ENCODE measurements around the gene TNFRSF14.
A peak's percentile ranks its signal among the peaks of the same experiment; 100 is the strongest.
"Not testable (repeated sequence)": the region's sequence is repeated elsewhere in the genome, so short reads cannot be mapped to it uniquely, and the experiment has no call there.

The TNFRSF14 gene

GRCh38 chr1:2566101-2567045 lies 10.2 kb downstream of the TNFRSF14 start:
- no peak for DNase-seq (ENCODE audit: low read depth in 2 of 2)

- DNase-seq (ENCODE audit: low read depth in 2 of 2) = no peak
These were observed 11.0 kb downstream of the TNFRSF14 start for GRCh38 chr1:2567083-2567679.

GRCh38 chr1:2568187-2568816 lies 12.1 kb downstream of the TNFRSF14 start:
- DNase-seq (ENCODE audit: low read depth in 2 of 2) = not testable (repeated sequence)

DNA sequence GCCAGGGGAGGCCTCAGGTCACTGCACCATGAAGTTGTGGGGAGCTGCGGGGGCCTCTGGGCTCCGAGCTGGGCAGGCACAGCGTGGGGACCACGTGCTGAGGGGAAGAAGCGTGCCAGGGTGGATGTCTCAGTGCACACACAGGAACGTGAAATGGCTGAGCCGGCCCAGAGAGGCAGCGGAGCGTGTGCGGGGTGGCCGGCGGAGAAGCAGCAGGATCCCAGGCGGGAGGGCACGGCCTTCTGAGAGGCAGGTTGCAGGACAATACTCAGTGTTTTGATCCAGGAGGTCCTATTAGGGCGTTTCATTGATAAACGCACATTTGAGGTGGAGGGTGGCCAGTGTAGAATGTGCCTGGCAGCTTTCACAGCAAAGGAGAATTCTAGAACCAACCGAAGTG lies 12.9 kb downstream of the TNFRSF14 start:
- DNase-seq (ENCODE audit: low read depth in 2 of 2) = no peak

GRCh38 chr1:2569703-2570102 lies 13.5 kb downstream of the TNFRSF14 start:
- not testable (repeated sequence) for DNase-seq (ENCODE audit: low read depth in 2 of 2)

- no peak for DNase-seq (ENCODE audit: low read depth in 2 of 2)
These were observed 14.2 kb downstream of the TNFRSF14 start for GRCh38 chr1:2570332-2570731.

- DNase-seq (ENCODE audit: low read depth in 2 of 2) = no peak
These were observed 15.2 kb downstream of the TNFRSF14 start for GRCh38 chr1:2571348-2571747.

DNA sequence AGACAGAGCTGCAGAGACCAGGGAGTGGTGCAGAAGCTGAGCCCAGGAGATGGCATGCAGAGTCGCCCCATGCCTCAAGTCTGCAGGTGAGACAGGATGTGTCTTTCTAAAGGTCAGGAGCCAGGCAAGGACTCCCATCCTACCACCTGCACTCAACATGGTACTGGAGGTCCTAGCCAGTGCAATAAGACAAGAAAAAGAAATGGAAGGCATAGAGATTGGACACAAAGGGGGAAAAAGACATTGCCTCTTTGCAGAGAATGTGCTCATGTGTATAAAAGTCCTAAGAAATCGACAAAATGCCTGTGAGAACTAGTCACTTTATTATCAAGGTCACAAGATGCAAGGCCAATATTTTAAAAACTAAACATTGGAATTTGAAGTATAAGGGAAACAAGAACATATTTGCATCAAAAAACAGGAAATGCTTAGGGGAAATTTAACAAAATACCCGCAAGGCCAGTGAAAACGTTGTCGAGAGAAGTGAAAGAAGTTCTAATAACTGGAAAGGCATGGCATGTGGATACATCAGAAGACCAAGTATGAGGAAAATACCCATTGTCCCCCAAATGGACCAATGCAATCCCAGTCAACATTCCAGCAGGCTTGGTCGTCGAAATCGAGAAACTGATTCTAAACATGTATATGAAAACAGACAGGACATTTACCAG lies 17.2 kb downstream of the TNFRSF14 start:
- DNase-seq (ENCODE audit: low read depth in 2 of 2) = no peak

GRCh38 chr1:2574350-2574749 lies 18.2 kb downstream of the TNFRSF14 start:
- no peak for DNase-seq (ENCODE audit: low read depth in 2 of 2)

- DNase-seq (ENCODE audit: low read depth in 2 of 2) = no peak
These were observed 19.9 kb downstream of the TNFRSF14 start for GRCh38 chr1:2575801-2576663.

DNA sequence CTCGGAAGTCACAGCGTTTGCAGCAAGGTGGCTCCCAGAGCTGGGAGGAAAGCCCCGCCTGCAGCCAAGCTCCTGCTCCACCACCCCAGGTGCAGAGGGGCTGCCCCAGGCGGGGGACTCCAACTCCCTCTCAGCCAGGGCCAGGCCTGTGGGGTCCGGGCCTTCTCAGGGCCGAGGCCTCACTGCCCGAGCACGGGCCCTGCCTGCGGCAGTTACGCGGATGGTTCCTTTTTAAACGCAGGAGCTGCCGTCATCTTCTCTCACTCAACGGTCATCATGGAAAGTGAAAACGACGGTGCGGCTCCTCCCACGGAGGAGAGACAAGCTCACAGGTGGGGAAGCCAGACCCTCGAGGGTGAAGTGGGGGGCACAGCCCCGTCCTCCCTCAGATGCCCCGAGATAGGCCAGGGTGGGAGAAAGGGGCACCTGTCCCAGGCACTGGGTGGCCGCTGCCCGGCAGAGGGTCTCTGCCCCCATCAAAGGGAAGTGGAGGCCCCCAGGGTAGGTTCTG lies 21.4 kb downstream of the TNFRSF14 start:
- DNase-seq (ENCODE audit: low read depth in 2 of 2) = not testable (repeated sequence)

GRCh38 chr1:2578758-2579118 lies 22.6 kb downstream of the TNFRSF14 start:
- no peak for DNase-seq (ENCODE audit: low read depth in 2 of 2)

DNA sequence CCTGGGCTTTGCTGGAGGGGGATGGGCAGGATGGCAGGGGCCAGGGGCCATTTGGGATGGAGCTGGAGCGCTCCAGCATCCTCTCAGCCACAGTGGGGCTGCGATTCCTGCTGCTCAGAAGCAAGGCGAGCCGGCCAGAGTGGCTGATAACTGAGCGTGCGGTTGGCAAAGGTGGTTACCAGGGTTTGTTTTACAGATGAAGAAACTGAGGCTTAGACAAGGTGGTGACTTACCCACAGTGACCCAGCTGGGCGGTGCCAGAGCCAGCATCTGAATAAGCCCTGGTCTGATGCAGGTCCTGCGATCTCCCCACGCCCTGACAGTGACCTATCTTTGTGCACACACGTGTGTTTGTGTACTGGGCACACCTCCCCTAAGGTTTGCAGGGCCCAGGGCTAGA lies 24.5 kb downstream of the TNFRSF14 start:
- DNase-seq (ENCODE audit: low read depth in 2 of 2) = no peak

DNA sequence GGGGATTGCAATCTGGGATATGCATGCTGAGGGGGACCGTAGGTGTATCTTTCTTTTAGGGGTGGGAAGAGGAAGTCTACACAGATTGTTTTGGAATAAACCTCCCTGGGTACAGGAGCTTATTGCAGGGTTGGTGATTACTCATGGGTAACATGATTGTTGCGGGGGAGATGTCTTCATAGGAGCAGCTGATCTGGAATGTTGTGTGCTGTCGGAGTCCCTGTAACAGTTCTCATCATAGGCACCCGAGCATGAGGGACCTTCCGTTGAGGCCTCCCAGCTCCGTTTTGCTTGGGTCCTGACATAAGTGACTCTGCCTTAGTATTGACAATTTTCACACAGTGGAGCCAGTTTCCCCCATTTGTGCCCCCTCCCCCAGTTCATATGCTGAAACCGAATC lies 26.2 kb downstream of the TNFRSF14 start:
- no peak for DNase-seq (ENCODE audit: low read depth in 2 of 2)

DNA sequence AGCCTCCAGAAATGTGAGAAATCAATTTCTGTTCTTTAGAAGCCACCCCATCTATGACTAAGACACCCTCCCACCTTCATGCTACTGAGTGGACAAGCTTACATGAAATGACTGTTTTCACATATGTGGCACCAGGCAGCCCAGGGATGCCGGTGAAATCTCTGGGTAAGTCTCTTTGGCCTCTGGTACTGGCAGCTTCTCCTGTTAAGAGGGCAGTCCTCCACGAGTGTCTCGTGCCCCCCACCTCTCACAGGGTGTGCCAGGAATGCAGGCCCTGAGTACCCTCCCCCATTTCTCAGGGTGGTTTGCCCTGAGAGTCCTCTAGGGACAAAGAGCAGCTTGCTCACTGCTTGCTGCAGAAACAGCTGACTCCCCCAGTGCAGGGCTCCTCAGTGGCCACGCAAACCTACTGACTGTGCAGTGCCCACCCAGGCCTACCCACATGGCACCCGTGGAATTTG lies 27.2 kb downstream of the TNFRSF14 start:
- DNase-seq (ENCODE audit: low read depth in 2 of 2) = no peak

DNA sequence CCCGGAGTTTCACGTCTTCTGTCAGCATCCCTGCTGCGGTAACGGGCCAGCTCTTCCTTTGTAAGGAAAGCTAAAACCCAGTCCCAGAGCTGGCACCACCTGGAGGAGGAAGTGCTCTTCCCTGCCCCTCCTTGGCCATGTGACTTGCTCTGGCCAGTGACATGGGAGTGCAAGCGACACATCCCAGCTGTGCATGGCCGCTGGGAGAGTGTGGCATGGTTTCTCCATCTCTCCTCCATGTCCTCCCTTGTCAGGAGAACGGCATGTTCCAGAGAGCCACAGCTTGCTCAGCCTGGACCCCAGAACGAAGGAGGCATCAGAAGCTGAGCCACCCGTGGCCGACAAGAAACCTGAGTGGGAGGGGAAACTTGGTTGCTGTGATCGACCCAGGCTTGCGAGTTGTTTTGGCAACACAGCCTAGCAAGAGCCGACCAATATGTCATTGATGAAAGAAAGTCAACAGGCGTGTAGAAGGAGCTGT lies 27.7 kb downstream of the TNFRSF14 start:
- DNase-seq (ENCODE audit: low read depth in 2 of 2) = no peak

GRCh38 chr1:2584686-2585317 lies 28.6 kb downstream of the TNFRSF14 start:
- no peak for DNase-seq (ENCODE audit: low read depth in 2 of 2)

DNA sequence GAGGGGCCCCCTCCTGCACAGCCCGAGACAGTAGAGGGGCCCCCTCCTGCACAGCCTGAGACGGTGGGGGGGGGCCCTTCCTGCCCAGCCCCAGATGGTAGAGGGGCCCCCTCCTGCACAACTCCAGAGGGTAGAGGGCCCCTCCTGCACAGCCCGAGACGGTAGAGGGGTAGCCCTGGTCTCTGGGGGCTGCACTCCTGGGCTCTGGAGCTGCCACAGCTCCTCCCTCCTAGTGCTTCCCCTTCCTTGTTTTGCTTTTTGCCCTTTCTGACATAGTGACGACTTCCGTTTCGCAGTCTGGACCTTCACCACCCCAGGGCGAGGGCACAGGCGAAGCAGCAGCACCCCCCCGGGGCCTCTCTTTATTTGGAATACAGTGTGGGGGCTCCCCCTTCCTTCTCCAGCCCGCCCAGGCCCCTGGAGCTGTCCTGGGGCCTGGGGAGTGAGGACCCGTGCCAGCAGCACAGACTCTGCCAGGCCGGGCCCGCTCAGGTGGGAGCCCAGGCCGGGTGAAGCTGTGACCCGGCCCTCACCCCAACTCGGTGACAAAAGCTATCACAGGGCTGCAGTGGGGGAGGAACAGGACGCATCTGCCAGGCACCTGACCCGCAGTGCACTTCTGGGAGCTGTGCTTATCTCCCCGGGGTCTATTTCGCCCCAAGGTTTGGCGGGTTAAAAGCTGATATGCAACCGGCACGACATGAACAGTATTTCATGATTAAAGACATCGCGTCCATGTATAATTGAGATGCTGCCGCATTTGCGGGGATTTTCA lies 29.3 kb downstream of the TNFRSF14 start:
- peak; percentile 29 to 43 for DNase-seq (ENCODE audit: low read depth in 2 of 2)
